ENCODE data around the gene RNASE4.

RNASE4 gene

DNA sequence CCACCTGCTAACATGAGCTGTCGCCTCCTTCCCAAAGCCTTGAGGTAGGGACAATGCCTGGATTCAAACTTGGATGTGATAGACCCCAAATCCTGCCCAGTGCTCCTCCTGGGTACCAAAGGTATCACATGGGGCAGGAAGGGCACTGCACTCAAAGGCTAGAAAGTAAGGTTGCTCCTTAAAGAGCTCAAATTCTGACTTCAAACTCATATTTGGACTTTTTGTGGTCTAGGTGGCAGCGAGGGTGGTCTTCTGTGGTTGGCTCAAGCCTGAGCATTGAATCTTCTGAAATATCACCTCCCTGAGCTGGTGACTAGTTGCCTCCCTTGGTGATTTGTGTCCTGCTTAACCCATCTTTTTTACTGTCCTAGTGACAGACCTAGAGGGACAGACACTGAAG, 8.3 kb upstream of the RNASE4 start:
- no peak for FAIRE-seq

DNA sequence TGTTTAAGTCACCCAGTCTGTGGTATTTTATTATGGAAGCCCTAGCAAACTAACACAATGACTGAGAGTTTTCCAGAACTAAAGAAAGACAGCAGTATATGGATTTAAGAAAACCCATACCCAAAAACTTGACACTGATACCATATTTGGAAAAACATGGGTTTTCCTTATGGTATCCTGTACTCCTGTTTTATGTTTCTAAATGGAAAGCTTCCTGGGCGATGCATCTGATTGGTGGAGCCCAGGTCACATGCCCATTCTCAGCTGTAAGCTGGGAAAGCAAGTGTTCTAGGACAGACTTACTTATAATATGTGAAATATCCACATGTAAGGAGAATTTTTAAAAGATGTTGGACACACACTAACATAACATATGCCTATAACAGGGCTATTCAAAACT, 4.5 kb upstream of the RNASE4 start:
- FAIRE-seq: no peak

DNA sequence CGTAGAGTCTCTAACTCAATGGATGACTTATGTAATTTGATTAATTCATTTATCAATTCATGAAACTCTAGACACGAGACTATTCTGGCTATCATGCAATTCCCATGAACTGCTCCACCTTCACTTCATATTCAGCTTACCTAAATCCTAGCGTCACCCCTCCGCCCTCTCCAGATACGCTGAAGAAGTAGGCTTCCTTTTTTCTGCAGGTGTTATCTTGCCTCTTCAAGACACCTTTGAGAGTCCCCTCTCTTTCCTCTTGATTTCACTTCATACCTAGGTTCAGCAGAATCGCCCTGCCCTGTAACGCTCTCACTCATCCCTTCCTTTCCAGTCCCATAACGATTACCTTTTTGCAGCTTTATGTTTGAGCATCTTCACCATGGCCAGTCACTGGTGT, 4.0 kb upstream of the RNASE4 start:
- FAIRE-seq: no peak

DNA sequence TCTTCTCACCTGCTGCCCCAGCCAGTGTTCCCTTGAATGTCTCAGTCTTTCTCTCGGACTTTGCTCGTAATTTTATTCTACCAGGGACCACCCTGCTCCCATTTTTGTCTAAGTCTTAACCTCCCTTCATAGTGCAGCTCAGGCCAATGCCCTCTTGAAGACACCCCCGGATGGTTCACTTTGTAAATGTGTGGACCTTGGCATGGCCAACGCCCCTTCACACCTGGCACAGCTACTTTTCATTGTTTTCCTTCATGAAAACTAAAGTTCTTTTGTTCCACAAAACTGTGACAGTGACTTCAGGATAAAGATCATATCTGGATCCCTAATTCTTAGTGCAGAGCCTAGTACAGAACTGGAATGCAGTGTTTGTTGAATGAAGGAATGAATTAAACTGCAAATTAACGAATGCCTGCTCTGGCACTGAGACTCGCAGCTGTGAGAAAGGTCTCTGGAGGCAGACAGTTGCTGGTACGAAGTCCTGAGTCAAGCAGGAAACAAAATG, 3.5 kb upstream of the RNASE4 start:
- FAIRE-seq: no peak

DNA sequence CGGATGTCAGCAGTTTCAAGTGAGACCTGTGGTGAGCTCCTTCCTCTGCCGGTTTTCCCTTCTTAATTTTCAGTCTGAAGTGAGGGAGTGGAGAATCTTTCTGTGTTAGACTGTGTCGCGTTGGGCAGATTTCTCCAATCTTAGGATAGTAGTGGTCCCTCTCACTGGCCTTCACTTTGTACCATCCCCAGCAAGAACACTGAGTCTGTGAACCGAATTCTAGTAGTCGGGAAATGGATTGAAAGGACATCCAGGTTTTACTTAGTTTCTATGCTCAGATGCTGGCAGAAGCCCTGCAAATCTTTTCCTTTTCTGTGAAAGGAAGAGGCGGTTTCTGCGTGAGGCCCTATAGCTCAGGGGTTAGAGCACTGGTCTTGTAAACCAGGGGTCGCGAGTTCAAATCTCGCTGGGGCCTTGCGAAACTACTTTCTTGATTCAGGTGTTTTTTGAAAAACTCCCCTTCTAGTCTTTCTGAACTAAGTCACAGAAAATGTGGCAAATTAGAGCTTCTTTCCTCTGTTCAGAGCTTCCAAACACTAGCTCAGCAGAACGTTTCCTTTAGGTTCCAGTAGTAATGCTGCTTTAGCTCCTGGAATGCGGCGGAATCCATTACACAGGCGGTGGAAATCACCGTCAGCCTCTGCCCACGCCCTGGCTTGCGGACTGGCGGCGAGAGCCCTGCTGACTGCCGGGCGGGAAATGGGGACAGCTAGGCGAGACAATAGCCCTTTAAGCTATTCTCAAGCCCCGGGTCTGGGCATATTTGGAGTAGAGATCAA, 2.8 kb upstream of the RNASE4 start:
- FAIRE-seq: no peak

DNA sequence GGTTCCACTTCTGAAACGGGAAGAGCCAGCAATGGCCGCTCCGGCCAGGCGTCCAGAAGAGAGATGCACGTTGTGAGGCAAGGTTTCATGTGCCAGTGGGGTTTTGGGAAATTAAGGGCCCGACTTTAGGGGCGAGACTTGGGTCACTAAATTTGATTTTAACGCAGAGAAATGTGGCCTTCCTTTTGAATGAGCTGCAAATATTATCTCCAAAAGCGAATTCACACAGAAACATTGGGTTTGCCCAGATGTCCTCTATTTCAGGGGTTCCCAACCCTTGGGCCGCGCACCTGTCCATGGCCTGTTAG, 2.3 kb upstream of the RNASE4 start:
- FAIRE-seq: no peak

DNA sequence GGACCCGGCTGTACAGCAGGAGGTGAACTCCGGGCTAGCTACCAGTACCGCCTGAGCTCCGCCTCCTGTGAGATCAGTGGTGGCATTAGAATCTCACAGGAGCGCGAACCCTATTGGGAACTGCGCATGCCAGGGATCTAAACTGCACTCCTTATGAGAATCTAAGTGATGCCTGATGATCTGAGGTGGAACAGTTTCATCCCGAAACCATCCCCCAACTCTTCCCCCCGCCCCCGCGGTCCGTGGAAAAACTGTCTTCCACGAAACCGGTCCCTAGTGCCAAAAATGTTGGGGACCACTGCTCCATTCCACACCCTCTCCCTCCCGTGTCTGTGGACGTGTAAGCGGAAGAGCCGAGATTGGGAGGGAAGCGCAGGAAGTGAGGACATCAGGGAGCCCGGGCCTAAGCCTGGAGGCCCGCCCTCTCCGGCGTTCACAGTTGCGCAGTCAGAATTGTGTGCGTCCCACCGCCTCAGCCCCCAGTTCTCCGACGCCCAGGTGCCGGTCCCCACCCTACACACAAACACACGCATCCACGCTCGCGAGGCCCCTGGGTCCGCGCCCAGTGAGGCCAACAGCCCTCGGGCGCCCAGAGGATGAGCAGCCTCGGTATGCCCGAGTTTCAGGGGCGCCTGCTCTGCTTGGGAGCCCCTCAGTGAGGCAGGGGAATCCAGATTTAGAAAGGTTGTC, 1.8 kb upstream of the RNASE4 start:
- no peak for FAIRE-seq

DNA sequence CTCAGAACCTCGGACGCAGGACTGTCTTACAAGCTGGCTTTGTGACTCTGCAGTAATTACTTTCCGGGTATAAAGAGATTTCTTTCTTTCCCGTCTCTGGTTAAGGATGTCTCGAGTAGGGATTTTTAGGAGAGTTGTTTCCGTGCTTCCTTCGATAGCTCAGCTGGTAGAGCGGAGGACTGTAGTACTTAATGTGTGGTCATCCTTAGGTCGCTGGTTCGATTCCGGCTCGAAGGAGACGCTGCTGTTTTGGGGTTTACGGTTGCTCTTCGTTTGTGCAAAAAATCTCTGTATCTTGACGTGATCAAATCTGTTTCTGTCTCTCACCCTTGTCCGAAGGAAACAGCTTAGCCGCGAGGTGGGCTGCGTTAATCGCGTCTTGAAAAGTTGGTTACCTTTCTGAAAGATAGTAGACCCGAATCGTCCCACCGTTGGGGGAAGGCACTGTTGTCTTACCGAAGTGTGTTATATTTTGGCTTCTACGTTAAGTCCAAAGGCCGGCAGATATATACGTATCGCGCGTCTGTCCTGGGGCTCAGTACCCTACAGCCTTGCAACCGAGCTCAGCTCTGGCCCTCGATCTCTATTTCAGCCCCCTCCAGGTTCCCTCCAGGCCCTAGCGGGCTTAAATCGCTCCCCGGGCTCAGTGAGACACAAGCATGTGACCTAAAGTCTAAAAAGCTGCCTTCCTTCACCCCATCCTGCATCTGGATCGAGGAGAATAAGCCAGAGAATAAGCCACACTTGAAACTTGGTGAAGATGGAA, 1.1 kb upstream of the RNASE4 start:
- no peak for FAIRE-seq

DNA sequence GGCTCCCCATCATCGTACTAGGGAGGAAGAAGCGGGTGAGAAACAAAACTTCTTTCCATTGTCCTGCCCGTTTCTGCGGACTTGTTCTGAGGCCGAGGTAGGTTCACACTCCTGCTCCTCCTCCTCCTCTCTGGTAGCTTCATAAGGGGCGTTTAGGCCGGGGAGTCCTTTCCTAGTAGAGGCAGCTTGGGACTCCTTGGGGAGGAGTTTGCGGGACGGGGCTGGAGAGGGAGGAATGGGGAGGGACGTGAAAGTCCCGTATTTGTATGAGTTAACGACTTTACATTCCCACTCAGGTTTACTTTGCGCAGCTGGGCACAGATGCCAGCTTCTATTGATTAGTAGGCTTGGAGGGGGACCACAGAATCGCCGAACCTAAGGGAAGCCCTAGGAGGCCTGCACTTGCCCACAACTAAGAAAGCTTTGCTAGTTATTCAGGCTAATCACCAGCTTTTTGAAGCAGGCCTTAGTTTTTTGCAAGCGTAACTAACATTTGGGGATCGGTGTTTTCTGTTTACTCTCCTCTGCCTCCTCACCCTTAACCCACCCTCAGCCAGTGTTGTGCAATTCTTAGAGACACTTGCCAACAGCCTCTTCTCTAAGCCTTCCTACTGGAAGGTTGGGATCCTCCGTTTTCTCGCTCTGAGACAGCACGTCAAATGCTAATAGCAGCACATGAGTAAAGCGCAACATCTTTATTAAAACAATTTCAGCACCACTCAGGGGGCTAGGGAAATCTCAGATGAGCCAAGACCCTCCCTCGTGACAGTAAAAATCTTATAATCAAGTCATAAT, 499 bp downstream of the RNASE4 start:
- no peak for FAIRE-seq

DNA sequence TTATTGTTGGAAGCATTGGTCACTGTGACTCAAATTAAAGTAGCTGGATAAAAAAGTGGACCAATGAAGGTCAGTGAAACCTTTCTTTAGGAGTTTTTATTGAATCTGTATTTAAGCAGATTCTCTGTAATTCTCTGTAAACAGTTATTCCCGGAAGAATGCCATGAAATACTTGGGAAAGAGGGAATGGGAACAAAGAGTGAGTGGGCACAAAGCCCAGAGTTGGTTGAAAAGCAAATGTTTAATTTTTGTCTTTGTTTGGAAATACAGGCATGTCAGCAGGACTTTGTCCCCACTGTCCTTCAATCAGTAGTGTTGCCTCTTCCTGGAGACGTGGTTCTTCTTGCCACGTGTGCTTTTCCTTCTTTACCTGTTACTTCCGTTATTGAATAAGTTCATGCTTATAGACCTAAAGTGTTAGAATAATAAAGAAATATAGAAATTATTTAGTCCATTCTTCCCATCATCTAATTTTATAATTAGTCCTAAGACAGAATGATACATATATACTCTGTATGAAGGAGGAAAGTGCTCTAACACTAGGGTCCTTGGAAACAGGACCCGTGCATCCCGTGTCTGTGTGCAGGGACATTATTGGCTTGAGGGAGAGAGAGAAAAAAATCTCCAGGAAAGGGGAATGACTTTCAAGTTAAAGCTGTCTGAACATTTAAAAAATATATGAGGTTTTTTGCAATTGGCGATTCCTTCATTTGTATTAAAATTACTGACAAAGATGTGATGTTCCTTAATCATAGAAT, 2.2 kb downstream of the RNASE4 start:
- no peak for FAIRE-seq

DNA sequence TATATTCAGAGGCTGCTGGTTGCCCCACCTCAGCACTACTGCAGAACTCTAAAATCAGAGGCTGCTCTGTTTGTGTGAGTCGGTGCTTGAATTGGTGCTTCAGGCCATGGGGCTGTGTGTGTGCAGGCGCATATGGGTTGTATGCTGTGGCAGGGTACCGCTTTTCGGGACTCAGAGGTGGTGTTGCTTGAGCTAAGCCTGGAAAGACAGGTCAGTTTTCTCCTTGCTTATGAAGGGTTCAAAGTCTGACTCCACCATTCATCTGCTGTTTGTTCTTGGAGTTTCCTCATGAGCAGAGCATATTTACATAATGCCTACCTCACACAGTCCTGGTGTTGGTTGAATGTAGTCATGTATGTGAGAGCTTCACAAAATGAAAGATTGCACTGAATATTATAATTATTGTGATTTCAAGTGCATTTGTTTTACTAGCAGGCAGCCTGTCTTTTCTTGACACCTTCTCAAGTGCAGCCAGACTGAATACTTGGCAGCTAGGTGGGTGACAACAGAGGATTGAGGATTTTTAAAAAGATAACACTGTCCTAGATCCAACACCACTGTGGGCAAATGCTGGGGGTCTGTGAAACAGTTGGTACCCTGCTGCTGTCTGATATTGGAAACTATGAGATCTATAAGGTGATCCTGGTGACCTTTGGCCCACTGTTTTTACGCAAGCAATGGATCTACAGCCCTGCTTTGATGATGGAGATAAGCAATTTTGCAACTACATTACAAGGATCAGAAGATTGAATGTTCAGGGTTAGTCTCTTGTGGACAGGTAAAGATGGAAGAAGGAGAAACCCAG, 3.2 kb downstream of the RNASE4 start:
- no peak for FAIRE-seq

DNA sequence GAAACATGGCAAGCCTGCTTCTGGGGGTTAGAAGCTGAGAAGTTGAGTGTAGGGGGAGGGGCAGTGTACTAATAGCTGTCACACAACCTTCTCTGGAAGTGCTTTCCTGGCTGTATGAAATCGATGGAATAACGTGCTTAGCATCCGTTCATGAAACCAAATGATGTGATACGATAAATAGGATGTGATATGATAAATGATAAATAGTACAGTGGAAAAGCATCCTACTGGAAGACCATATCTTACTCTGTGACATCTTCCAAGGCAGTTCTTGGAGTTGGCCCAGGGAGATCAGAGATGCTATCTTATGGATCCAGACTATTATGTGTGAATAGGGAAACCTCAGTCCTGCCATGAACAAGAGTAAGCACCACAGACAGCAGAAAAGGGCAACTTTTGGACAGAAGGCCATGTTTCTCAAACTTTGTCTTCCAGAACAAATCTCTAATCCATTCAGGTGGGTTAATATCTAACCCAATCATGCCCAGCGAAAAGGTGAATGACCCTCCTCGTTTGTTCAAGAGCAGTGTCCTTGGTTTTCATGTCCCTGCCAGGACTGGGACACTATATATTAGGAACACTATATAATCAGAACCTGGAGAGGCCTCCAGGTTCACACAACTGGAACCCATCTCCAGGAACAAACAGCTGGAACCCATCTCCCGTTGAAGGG, 3.9 kb downstream of the RNASE4 start, which contains the start of gene ANG:
ANG (plus strand) TSS at position 598 of the 673 bp plus-strand sequence. CDS start 4,801 bp downstream, outside the sequence.
- FAIRE-seq: no peak

DNA sequence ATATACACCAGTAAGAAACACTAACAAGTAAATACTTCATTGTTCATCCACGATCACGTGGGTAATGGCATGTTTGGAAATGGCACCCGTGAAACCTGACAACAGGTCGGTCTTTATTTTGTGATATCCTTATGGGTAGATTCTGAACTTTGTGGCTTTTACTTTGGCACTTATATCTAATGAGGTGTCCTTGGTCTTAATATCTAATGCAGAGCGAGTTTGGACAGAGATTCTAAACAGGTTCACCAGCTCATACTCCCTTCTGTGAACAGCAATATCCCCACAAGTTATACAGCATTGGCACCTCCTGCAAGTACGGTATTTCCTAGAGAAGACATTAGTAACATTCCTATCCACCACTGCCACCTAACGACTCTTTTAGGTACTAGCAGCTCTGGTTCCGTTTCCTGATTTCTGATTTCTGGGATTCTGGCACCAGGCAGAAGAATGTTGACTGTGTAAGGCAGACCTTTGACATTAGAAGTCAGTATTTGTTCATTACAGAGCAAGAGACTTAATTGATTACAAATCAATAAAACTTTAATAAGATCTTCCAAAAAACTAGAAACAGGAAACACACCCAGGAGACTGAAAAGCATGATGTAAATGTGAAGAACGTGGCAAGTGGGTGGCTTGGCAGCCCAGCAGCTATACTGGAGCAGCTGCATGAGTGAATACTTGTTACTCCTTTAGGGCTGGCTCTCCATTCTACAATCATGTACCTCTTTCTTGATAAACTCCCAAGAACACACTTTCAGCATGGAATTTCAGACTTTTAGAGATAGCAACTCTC, 6.7 kb downstream of the RNASE4 start:
- FAIRE-seq: no peak

DNA sequence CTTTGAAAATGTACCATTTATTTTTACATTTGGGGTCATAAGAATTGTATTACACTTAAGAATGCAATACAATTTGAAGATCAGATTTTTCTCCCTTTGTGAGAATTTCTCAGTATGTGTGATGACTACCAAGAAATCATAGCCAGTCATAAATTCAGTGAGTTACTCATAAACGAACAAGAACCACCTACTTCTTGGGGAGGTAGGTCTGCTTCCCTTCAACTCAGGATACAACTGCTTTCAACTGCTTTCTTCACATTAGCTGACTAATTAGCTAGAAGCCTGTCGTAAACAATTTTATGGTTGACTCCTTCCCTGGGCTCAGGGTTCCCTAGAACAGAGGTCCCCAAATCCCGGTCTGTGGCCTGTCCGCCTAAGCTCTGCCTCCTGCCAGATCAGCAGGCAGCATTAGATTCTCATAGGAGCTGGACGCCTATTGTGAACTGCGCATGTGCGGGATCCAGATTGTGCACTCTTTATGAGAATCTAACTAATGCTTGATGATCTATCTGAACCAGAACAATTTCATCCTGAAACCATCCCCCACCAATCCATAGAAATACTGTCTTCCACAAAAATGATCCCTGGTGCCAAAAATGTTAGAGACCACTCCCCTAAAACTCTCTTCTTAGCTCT, 7.9 kb downstream of the RNASE4 start:
- FAIRE-seq: no peak

DNA sequence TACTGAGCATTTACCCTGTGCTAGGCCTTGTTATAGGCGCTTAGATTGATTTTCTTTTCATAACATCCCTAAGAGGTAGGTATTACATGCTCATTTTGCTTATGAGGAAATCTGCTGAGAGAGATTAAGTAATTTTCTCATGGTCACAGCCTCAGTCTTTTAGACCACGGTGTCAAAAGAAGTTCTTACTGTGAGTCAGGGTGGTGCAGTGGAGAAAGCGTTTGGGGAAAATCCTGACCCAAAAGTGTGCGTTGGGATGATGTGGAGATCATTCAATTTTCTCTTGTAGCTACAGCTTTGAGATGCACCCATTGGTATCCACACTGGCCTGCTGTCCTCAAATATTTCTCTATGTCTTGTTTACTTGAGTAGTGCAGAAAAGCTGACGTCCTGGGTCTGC, 12.4 kb downstream of the RNASE4 start:
- FAIRE-seq: no peak

DNA sequence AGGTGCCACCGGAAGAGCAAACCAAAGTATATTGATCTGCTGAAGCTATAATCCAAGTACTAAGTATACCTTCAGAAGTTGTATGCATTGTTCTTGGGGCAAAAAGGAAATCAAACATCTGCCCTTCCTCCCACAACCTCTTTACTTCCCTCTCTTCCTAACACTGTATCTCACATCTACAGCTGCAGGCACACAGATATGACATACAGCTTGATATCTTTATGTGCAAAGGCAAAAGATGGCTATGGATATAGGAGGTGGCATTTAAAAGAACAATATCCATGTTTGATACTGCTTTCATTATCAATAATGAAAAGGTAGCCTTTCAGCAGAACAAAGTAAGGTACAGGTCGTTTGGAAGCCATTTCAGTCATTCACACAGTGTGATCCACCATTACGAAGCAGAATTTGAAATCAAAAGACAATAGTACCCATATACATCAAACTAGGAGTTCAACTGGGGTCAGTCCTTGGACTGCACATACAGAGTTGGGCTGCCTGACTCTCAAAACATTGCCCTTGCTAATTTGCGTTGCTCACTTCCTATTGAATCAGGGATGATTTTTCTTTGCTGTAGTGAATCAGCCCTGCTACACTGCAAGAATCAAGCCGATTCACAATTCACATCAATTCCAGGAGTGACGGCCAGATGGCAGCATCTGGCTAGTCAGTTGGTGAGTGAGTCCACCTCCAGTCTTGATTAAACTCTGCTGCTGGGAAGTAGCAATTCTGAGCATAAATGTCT, 13.1 kb downstream of the RNASE4 start:
- no peak for FAIRE-seq

DNA sequence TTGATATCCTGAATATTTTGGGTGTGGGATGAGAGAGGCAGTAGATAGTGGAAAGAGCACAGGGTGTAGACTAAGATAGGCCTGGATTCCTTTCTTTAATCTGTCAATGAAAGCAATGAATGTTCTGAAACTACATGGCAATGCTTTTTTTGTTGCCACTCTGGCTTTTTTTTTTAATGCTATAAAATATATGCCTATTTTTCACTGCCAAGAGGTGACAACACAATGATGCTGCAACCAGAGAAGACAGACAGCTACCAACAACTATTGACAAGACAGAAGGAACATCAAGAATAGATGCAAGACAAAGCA, 13.6 kb downstream of the RNASE4 start:
- FAIRE-seq: no peak

DNA sequence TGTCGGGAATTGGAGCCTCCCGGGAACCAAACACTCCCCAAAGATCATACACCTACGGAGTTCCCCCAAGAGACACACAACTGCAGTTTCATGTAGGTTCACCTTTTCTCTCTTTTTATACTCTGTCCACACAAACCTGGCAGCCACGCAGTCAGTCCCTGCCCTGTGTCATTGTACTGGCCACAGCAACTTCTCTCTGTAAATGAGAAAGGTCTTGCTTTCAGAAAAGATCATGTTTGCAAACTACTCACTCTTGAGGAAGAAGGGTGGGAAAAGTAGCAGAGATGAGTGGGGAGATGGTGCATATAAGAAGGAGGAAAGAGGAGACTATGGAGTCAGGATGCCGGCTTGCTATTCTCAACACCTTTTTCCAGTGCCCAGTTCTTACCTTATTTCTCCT, 14.6 kb downstream of the RNASE4 start:
- no peak for FAIRE-seq

DNA sequence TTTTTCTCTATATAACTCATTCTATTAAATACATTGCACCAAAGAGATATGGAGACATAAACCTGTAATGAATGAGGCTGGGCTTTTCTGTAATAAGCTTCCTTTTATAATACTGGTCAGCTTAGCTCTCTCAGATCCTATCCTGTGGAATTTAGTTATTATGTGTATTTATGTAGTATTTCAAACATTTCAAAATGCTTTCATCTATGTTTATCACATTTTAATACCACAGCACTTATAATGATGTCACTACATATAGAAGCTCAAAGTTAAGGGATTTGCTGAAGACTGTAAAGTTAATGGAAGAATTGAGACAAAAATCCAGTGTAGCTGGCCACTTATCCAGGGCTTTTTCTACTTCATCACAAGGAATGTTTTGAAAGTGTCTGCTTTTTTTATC, 15.6 kb downstream of the RNASE4 start:
- FAIRE-seq: no peak

Data from colon (tissue), 2 donors.